ENCODE data around the gene C5orf46.

C5orf46 gene

GRCh38 chr5:147927901-147928300, 21.6 kb upstream of the C5orf46 start:
- DNase-seq (ENCODE audit: extremely low read depth, low read depth) = no peak
- TF ChIP-seq CTCF (IDR thresholded peaks at IDR 0.05; ENCODE audit: low read depth, low read length) = no peak

- no peak for TF ChIP-seq CTCF (IDR thresholded peaks at IDR 0.05; ENCODE audit: low read depth, low read length)
- no peak for DNase-seq (ENCODE audit: extremely low read depth, low read depth)
Observed at GRCh38 chr5:147925020-147925419, 18.7 kb upstream of the C5orf46 start.

GRCh38 chr5:147921136-147921535, 14.8 kb upstream of the C5orf46 start:
- no peak for DNase-seq (ENCODE audit: extremely low read depth, low read depth)
- no peak for TF ChIP-seq CTCF (IDR thresholded peaks at IDR 0.05; ENCODE audit: low read depth, low read length)

GRCh38 chr5:147920420-147921030, 14.2 kb upstream of the C5orf46 start:
- no peak for TF ChIP-seq CTCF (IDR thresholded peaks at IDR 0.05; ENCODE audit: low read depth, low read length)
- no peak for DNase-seq (ENCODE audit: extremely low read depth, low read depth)

- no peak for DNase-seq (ENCODE audit: extremely low read depth, low read depth)
- TF ChIP-seq CTCF (IDR thresholded peaks at IDR 0.05; ENCODE audit: low read depth, low read length) = no peak
Observed at GRCh38 chr5:147918899-147919298, 12.6 kb upstream of the C5orf46 start.

- no peak for TF ChIP-seq CTCF (IDR thresholded peaks at IDR 0.05; ENCODE audit: low read depth, low read length)
- DNase-seq (ENCODE audit: extremely low read depth, low read depth) = no peak
Observed at GRCh38 chr5:147918101-147918685, 11.9 kb upstream of the C5orf46 start.

- no peak for DNase-seq (ENCODE audit: extremely low read depth, low read depth)
- no peak for TF ChIP-seq CTCF (IDR thresholded peaks at IDR 0.05; ENCODE audit: low read depth, low read length)
Observed at GRCh38 chr5:147913786-147914185, 7.4 kb upstream of the C5orf46 start.

All from AG09319 (cell line).